ENCODE measurements around the gene SKP2.

Gene SKP2

DNA sequence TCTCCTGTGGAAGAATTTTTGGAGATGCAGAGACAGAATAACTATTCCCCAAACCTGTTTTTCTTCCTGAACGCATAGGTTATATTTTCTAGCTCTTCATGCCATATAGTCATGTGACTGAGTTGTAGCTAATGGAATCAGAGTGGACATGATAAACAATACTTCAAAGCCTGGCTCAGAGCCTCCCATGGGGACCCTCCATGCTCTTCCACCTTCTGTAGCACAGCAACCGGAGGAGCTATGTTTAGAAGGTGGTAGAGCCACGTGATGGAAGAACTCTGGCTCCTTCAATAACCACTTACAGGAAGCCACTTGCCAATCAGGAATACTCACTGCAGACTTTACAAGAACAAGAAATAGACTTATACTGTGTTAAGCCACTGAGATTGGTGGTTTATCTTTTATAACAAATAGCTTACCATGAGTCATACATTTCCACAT is 50.6 kb downstream of the SKP2 start:
- DNase-seq = no peak

DNA sequence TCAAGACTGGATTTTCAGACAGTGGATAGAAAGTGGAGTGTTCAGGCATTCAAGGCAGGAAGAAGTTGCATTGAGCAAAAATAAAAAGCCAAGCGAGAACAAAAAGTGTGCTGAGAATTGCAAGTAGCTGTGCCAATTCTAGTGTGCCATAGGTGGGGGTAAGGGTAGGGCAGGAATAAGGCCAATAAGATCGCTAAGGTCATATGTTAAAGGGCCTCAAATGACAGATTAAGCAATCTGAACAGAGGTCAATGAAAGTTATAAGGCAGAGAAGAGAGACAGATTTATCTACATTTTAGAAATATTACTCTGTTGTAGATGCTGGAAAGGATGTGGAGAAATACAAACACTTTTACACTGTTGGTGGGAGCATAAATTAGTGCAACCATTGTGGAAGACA is 53.4 kb downstream of the SKP2 start:
- DNase-seq = no peak

DNA sequence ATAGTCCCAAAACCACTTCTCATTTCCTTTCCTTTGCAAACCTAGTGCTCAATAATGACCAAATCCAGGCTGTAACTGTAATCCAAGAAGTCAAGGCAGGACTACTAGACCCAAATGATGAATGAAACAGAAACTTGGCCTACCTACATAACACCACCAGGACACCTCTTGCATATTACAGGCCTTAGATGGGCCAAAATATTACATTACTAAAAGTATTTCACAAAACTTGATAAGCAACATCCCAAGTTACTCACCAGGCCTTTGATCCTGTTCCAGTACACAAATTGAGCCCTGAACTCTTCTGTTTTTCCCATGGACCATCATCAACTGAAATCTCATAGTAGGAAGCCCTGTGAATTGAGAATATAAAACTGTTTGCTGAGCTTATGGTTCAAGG is 55.0 kb downstream of the SKP2 start:
- no peak for DNase-seq

DNA sequence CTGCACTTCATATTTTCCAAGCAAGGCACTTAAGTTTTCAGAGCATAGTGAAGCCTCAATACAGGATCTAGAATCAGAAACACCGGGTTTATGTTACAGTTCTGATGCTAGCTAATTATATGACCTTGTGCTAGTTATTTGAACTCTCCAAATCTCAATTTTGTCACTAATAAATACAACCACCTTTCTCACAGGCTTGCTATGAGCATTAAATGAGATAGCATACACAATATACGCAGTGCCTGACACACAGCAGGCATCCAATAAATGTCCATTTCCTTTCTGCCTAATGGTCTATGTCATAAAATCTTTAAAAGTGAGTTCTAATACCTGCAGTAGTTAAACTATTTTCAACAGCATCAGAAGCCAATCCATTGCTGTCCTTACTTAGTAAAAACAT is 56.9 kb downstream of the SKP2 start:
- DNase-seq = no peak

DNA sequence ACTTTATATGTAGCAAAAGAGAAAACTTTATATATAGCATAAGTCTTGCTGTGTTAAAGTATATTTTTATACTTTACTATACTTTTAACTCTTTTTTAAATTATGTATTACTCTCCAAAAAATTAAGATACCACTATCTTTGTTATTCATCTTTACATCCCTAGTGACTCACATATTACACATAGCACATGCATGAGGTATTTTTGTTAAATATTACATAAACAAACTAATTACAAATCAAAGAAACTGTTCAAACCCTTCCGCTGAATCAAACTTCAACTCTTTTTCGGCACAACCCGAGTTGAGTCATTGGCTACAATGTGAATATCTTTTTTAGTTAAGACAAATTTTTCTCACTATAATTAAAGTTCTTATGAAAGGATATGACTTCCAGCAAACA is 57.8 kb downstream of the SKP2 start:
- DNase-seq = no peak

DNA sequence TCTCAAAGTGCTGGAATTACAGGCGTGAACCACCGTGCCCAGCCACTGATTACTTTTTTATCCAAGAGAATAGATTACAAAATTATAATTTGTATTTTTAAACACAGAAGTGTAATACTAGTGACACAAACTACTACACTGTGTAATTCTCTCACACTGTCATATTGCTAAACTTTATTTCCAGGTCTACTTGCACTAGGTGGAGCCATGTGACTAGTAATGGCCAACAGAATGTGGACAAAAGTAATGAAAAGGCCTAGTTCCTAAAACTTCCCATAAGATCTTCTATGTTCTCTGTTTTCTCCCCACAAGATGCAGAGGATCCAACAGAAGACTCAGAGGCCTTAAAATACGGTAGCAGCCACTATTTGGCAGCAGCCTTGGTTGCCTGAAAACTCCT is 62.5 kb downstream of the SKP2 start:
- no peak for DNase-seq

DNA sequence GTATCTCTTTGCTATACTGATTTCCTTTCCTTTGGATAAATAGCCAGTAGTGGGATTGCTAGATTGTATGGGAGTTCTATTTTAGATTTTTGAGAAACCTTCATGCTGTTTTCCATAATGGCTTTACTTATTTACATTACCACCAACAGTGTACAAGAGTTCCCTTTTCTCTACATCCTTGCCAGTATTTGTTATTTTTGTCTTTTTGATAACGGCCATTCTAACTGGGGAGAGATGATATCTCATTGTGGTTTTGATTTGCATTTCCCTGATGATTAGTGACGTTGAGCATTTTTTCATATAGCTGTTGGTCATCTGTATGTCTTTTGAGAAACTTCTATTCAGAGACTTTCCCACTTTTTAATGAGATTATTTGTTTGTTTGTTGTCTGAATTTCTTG is 64.0 kb downstream of the SKP2 start:
- DNase-seq = no peak

DNA sequence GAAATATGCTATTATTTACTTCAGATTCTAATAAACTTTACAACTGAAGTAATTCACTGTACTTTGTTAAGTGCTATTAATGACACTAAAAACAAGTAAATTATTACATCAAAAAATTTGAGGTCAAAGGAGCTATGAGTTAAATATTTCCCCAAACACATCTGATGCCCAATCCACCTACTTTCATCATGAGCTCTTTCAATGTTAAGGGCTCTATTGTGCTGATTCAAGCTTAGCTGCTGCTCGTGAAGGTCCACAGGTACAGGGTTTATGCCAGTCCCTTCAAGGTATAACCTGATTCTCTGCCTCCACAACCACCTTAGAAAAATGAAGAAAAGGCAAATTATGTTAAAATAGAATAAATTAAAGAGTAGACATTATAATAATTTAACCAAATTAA is 65.7 kb downstream of the SKP2 start:
- DNase-seq = no peak

DNA sequence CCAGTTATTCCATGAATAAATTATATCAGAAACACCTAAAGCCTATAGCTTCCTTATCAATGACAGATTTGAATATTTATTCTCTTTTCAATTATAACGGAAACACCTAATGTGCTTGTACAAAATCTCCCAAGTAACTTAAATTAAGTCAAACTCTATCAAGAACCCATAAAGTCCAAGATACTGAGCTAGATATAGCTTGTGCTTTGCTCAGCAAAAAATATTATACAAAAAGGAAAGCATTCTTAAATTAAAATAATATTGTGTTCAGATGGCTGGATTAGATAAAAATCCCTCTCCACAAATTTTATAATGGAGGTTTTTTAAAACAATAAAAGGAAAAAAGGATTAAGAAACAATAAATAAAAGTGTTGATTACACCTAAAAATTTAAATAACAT is 66.1 kb downstream of the SKP2 start:
- no peak for DNase-seq

DNA sequence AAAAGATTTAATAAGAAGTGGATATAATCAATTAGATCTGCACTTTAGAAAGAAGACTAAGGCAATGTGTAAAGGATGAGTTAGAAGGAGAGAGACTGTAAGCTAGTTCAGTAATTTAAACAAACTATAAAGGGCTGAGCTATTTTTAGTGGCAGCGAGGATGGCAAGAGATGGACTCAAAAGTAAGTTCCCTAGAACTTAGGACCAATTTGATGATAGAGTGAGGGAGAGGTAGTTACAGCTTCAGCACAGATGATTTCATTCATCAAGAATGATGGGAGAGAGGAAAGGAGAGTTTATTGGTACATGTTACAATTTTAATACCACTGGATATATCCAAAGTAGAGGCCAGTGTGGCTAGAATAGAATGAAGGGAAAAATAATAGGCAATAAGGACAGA is 70.7 kb downstream of the SKP2 start:
- DNase-seq = no peak

DNA sequence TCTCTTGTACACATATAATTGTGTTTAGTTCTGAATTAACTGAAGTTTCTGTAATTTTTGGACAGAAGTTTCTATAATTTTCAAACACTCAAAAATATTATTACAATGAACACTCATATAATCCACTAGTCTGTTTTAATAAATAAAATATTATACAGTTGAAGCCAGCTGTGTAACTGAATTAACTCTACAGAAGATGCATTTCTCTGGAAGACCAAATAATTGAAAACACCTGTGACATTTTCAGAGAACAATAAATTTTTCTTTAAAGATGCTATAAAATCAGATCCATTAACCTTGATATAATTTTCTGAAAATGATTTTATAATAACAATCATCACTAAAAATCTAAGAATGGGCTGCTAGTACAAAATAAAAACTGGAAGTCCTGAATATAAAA is 75.1 kb downstream of the SKP2 start:
- DNase-seq = no peak

DNA sequence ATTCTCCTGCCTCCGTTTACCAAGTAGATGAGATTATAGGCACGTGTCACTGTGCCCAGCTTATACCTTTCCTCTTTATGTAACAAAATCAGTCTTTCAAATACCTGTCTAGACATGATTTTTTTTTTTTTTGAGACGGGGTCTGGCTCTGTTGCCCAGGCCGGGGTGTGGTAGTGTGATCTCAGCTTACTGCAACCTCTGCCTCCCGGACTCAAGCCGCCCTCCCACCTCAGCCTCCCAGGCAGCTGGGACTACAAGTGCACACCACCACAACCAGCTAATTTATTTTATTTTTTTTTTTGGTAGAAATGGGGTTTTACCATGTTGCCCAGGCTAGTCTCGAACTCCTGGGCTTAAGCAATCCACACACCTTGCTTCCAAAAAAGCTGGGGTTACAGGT is 76.6 kb downstream of the SKP2 start:
- no peak for DNase-seq

DNA sequence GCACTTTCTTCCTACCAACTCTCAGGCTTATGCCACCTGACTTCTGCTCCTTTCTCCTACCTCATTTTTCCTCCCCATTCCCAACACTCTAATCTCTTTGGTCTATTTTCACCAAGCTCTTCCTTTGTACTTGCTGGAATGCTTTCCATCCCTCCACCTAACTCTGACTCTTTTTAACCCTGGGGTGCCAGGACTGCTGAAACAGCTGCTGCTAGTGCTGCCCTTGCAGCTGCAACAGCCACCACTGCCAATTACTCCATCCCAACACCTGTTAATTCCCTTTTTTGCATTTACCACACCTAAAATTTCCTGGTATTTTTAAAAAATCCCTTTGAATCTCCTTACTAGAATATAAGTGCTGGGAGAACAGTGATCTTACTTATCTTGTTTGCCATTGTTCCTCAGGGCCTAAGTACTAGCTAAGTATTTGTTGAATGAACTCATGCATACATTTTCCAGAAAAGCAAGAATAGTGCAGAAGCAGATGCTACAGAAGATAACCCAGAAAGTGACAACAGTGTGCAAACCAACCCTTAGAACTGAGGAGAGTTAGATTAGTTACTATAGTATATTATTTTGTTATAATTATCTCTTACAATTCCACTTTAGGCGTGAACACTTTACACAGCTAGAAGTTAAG is 78.4 kb downstream of the SKP2 start:
- DNase-seq = no peak

DNA sequence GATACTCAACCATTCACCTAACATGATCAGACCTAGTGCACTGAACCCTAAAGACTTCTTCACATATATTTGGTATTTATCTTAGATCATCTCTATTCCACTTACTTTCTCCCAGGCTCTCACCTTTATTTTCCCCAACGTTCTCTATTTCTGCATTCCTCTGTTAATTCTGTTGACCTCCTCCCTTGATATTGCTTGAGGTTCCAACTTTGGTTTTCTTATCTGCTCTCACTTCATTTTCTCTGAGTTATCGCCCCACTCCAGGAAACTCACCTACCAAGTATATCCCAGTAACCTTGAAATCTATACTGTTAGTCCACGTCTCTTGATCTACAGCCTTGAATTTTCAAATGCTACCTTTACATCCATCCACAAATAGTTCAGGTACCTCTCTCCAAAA is 80.6 kb downstream of the SKP2 start:
- no peak for DNase-seq
